Choroid plexus epithelial cell (primary cell): Measurements from ENCODE around the gene TET1.
"Not testable (repeated sequence)": the region's sequence is repeated elsewhere in the genome, so short reads cannot be mapped to it uniquely, and the experiment has no call there.

Source experiments
- DNase-seq: peaks from one replicate; pipeline ENCODE4 v3.0.0-alpha.2; 2010; ENCODE audit warnings: low read depth
- H3K4me3 ChIP-seq: 2 replicates; pipeline ENCODE4 v1.5.1; 2011; ENCODE audit warnings: low read depth, mild to moderate bottlenecking, control low read depth, low read length, moderate library complexity
- TF ChIP-seq, protein P1 (sequence below): conservative IDR thresholded peaks from 2 replicates; pipeline ENCODE4 v1.5.1; 2011; ENCODE audit warnings: low read depth, mild to moderate bottlenecking, control low read depth, inconsistent platforms, low read length, moderate library complexity

TET1 gene

DNA sequence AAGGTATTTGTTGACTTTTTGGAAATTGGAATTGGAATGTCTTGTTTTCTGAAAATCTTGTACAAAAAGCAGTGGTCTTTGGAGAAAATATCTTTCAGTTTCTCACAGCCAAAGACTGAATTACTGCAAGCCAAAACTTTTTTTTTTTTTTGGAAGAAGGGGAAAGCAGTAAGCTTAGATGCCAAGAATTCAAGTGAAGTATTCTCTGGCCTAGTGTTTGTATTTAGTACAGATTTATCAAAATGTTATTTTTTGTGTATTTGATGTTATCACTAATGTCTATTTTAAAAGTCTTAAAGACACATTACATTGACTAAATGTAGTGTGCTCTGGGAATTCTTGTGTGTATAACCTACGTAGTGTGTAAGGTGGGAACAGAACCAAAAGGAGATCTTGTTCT is 6.2 kb downstream of the TET1 start:
- TF ChIP-seq, protein P1, sequence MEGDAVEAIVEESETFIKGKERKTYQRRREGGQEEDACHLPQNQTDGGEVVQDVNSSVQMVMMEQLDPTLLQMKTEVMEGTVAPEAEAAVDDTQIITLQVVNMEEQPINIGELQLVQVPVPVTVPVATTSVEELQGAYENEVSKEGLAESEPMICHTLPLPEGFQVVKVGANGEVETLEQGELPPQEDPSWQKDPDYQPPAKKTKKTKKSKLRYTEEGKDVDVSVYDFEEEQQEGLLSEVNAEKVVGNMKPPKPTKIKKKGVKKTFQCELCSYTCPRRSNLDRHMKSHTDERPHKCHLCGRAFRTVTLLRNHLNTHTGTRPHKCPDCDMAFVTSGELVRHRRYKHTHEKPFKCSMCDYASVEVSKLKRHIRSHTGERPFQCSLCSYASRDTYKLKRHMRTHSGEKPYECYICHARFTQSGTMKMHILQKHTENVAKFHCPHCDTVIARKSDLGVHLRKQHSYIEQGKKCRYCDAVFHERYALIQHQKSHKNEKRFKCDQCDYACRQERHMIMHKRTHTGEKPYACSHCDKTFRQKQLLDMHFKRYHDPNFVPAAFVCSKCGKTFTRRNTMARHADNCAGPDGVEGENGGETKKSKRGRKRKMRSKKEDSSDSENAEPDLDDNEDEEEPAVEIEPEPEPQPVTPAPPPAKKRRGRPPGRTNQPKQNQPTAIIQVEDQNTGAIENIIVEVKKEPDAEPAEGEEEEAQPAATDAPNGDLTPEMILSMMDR, result no peak

DNA sequence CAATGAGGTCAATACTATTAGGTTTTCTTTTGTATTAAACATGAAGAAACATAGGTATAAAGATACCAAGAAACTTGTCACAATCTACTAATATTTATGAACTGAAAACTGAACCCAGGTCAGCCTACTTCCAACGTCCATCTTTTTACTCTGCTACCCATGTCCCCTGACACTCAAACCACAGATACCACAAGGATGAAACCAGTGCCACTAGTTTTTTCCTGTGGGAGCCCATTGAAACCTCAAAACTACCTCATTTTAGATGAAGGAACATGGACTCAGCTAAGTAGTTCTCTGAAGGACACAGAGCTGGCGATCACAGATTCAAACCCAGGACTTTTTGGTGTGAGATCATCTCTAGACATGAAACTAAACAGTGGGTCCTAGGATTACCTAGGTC is 6.8 kb downstream of the TET1 start:
- no peak for DNase-seq
- no peak overlapping the region for H3K4me3 ChIP-seq
- TF ChIP-seq, protein P1, result no peak

More for the DNA sequence above, 6.2 kb downstream of the TET1 start:
- H3K4me3 ChIP-seq, result no peak overlapping the region
- no peak for DNase-seq

DNA sequence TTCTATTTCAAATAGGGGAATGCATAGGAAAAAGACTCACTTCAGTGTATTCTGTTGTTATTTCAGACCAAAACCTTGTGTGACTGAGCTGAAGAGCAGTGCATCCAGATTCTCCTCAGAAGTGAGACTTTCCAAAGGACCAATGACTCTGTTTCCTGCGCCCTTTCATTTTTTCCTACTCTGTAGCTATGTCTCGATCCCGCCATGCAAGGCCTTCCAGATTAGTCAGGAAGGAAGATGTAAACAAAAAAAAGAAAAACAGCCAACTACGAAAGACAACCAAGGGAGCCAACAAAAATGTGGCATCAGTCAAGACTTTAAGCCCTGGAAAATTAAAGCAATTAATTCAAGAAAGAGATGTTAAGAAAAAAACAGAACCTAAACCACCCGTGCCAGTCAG is 12.0 kb downstream of the TET1 start:
- H3K4me3 ChIP-seq, result no peak overlapping the region
- no peak for DNase-seq
- TF ChIP-seq, protein P1, result no peak

DNA sequence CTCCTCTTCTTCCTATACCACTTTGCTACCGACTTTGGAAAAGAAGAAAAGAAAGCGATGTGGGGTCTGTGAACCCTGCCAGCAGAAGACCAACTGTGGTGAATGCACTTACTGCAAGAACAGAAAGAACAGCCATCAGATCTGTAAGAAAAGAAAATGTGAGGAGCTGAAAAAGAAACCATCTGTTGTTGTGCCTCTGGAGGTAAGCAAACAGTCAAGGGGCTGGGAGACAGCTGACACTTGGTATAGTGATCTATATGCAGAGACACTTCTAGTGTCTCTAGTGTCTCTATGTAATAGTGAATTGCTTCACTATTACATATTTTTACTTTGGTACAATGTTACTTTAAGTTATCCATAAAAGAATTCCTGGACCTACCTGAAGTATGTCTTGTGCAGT is 13.9 kb downstream of the TET1 start:
- no peak for DNase-seq
- H3K4me3 ChIP-seq, result no peak overlapping the region
- TF ChIP-seq, protein P1, result no peak

DNA sequence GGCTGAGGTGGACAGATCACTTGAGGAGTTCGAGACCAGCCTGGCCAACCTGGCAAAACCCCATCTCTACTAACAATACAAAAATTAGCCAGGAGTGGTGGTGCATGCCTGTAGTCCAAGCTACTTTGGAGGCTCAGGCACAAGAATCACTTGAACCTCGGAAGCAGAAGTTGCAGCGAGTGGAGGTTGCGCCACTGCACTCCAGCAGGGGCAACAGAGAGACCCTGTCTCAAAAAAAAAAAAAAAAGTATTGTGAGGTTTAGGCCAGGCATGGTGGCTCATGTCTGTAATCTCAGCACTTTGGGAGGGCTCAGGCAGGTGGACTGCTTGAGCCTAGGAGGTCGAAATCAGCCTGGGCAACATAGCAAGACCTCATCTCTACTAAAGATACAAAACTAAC is 16.0 kb downstream of the TET1 start:
- TF ChIP-seq, protein P1, result no peak
- no peak overlapping the region for H3K4me3 ChIP-seq
- no peak for DNase-seq

DNA sequence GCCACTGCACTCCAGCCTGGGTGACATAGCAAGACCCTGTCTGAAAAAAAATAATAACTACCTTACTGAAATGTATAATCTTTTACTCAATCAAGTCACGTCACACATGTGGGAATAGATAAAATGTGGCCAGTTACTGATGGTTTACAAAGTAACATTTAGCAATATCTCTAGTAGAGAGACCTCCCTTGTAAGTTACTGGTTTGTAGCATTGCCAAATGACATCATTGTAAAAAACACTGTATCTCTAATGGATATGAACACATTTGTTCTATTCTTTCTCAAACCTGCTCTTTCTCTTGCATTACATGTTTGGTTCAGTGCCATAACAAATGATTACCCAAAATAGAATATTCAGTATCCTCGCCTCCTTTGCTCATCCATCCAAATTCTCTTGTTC is 18.8 kb downstream of the TET1 start:
- TF ChIP-seq, protein P1, result no peak
- DNase-seq, result peak; percentile 23
- no peak overlapping the region for H3K4me3 ChIP-seq

DNA sequence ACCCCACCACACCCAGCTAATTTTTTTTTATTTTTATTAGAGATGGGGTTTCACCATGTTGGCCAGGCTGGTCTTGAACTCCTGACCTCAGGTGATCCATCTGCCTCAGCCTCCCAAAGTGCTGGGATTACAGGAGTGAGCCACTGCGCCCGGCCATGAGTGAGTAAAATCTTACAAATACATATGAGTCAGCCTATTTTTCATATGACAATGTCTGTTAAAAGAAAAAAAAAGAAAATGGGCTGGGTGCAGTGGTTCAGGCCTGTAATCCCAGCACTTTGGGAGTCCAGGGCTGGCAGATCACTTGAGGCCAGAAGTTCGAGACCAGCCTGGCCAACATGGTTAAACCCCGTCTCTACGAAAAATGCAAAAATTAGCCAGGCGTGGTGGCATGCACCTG is 24.1 kb downstream of the TET1 start:
- not testable (repeated sequence) for H3K4me3 ChIP-seq, DNase-seq
